Esophagus mucosa (tissue), 1 donor: ENCODE measurements around the gene TANC1. TPM values are rescaled to one million over a fixed set of nuclear protein-coding genes. Genes with fewer than 3 reads are reported as not detected.

ENCODE experiments used
- ATAC-seq: fragments of 200-7000 bp; cut with Tn5 transposase; one replicate; pipeline ENCODE4 v1.9.1; 2020
- total RNA-seq: library from RNA; stranded (reverse); gene quantifications from one replicate; pipeline ENCODE4 v1.2.4, GENCODE V29; 2023
- donor health status: DM: yes; HTN: yes; CAD: no.

Gene TANC1
- total RNA-seq, 1 donor from 2014 or later = 23.8 TPM

DNA sequence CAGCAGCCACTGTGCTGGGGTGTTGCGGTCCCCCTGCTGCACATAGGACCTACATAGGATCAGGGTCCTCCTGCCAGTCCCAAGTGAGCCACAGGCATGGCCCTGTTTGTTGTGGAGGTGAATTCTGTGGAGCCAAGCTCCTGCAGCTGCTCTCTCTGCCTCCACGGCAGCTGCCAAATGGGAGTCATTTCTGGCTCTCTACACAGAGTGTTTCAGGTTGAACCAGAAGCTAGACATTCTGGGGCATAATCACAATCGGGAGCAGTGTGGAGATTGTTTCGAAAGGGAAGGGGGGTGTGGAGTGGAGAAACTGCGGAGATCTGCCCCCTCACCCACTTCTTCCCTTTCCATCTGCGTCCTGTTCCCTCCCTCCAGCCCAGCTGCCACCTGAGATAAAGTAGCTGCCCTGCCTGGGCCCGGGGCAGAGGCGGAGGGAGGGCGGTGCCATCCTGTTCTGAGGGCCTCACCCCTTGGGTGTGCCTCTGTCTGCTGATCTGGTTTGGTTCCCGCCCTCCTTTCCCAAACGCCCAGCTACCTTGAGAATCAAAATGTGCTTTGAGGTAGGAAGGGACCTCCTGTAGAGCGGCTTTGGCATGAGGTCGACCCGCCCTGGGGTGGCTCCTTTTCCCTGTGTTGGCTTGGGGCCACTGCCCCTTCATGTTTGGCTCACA, 178.7 kb downstream of the TANC1 start:
- peak; percentile 99 for ATAC-seq

- no peak for ATAC-seq
These were observed 179.2 kb downstream of the TANC1 start for GRCh38 chr2:159147690-159148089.

DNA sequence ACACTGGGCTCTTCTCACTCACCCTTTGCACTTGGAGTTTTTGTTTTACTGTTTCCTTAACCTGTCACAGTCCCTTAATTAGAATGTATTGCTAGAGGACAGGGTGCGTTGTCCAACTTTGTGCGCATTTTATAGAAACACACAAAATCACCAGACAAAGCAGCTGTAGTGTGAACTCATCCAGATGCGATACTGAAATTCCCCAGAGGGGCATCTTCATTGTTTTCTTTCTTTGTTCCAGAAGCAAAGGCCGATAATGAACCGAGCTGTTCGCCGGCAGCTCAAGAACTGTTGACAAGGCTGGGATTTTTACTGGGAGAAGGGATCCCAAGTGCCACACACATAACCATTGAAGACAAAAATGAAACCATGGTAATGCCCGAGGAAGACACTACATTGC, 180.5 kb downstream of the TANC1 start:
- no peak for ATAC-seq

- ATAC-seq = no peak
These were observed 181.3 kb downstream of the TANC1 start for GRCh38 chr2:159149747-159150146.

DNA sequence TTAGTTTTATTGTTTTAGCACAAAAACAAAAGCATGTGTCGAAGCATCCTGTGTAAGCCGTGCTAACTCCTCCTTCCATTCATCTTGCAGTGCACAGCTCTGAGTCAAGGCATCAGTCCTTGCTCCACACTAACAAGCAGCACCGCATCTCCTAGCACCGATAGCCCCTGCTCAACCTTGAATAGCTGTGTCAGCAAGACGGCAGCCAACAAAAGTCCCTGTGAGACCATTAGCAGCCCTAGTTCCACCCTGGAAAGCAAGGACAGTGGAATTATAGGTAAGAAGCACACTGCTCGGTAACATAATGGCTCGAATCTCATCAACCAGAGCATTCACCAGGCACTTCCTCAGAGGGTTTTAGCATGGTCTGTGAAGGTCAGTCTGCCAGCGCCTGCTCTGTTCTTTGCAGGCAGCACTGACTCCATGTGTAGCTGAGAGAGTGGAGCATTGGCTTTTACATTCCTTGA, 181.9 kb downstream of the TANC1 start:
- no peak for ATAC-seq

DNA sequence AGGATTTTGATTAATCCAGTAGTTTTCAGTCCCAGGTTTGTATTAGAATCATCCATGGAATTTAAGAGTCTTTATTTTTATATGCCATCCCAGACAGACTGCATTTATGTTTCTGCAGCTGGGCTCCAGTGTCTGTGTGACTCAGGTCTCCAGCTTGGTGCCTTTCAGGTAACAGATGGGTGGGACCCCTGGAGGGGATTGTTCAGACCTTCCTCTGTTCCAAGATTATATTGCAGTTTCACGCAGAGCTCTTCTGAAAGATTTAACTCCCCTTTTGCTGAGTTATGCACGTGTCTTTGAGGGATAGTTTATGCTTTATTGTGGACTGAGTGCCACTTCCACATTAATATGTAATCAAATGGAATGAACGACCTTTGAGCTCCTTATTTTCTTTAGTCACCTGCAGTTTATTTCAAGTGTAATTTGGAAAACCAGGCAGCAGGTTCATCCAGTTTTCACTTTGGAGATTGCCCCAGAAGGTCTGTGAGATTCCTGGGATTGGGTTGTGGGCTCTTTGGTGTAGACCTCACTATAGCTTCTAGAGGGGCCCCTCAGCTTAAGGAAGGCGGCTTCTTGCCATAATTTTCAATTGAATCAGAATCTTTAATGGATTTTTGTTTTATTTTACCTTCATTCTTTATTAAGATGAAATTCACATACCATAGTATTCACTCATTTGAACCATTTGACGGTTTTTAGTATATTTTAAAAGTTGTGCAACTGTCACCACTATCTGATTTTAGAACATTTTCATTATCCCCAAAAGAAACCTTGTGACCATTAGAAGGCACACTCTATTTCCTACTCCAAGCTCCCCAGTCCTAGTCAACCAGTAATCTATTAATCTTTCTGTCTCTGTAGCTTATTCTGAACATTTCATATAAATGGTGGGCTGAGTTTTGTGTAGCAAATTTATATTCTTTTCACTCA, 183.0 kb downstream of the TANC1 start:
- ATAC-seq = no peak

- no peak for ATAC-seq
These were observed 183.8 kb downstream of the TANC1 start for GRCh38 chr2:159152128-159152778.

DNA sequence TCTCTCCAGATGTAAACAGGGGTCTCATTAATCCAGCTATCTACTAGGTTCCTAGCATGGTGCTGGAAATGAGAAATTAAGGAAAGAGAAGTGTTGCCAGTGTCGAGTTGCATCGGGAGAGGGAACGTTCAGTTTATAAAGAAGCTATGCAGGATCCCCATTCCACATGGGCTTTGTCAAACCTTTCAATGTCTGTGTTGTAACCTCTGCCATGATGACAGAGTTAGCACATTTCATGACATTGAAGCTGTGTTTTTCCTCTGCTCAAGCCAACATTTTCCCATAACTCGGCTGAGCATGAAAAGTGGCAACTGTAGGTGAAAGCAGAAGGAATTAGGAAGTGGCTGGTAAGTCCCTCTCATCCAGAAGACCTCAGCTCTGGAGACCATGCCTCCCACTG, 184.6 kb downstream of the TANC1 start:
- no peak for ATAC-seq

GRCh38 chr2:159153463-159153862, 185.0 kb downstream of the TANC1 start:
- peak; percentile 89 for ATAC-seq

- ATAC-seq = no peak
These were observed 185.5 kb downstream of the TANC1 start for GRCh38 chr2:159153951-159154350.

DNA sequence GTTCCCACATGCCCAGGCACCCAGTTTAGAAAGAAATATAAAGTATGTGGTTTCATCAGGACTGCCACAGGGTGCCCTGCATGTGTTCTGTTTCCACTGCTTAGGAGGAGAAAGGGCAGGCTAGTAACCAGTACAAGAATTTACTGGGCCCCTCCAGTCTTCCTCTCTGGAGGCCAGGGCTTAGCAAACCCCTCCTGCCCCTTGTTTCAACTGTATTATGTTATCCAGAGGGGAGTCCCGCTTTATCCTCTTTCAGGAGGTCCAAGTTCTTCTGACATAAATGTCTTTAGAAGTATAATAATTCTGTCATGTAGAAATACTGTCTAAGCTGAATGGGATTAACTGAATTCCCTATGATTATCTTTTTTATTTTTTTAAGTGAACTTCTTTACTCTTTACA, 185.9 kb downstream of the TANC1 start:
- no peak for ATAC-seq

- ATAC-seq = peak; percentile 86
These were observed 186.9 kb downstream of the TANC1 start for GRCh38 chr2:159155320-159155719.

- no peak for ATAC-seq
These were observed 187.4 kb downstream of the TANC1 start for GRCh38 chr2:159155791-159156190.

- peak; percentile 76 for ATAC-seq
These were observed 188.4 kb downstream of the TANC1 start for GRCh38 chr2:159156834-159157233.

DNA sequence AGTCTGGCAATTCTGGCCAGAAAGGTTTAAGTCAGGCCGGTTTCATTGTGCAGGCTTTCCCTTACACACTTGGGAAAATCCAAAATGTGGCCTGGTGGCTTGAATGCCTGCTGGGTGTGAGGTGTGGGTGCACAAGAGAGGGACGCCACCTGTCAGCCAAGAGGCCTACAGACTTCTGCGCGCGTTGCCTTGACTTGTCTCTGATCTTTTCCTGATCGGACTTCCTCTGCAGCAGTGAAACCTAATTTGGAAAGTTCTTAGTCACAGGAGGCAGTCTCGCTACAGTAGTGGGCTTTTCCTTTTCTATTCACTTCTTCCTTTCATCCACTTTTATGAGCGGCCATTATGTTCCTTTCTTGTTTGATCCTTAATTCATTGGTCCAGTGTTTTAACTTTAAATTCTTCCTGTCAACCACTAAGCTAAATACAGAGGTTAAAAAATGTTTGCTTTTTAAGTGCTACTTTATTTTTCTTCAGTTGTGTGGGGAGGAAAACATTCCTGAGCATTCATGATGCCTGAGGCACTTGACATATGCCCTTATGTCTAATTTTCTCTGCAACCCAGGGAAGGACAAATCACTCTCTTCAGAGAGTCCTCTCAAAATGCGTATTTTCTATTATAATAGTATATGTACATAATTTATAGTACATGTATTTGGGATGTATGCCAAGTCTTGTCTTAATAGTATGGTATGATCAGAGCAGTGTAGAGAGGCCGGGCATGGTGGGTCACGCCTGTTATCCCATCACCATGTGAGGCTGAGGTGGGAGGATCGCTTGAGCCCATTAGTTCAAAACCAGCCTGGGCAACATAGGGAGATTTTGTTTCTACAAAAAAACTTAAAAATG, 189.1 kb downstream of the TANC1 start:
- peak; percentile 71 for ATAC-seq

DNA sequence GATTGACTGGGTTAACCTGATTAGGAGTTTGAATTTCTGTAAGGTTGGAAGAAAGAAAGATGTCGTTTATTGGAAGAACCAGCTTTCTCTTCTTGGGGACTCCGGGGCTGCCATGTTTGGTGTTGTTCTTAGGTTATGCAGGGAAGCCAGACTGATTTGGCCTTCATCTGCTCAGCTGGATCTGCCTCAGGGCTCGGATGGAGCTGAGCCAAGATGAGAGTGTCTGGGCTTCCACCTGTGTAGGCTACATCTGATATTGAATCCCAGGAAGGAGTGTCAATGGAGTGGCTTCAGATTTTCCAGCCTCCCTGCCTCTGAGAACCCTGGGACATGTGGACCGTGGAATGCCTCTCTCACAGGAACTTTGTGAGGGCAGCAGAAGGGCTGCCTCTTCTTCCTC, 192.0 kb downstream of the TANC1 start:
- ATAC-seq = no peak

GRCh38 chr2:159160954-159161353, 192.5 kb downstream of the TANC1 start:
- no peak for ATAC-seq

DNA sequence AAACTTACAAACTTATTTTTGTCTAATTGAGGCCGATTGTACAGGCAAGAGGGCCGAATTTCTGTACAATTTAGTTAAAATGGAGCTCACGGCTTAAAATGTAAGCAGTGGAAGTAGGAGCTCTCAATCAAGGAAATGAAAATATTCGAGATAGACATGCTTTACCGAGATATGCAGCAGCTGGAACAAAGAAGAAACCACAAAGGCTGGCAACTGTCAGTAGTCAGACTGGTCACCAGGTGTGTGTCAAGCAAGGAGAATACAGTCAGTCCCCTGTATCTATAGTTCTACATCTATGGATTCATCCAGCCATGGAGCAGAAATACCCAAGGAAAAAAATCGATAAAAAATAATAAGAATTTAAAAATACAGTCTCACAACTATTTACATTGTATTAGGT, 195.5 kb downstream of the TANC1 start:
- ATAC-seq = no peak

DNA sequence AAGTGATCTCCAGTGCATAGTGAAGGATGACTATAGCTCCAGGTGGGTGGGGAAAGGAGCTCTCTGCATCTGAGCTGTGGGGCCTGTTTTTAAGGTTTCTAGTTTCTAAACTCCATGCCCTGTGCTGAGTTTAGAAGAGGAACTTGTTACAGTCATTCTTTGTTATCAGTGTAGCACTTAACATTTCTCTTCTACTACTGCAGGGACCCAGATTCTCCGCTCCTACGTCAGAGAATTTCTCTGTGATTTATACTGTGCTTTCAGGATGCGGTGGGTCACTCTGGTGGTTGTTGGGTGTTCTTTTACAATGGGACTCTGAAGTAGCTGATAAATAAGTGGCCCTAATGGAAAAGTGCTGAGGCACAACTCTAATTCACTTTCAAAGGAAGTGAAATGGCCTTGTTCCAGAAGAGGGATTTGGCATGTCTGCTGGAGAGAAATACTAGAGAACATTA, 196.0 kb downstream of the TANC1 start:
- ATAC-seq = no peak

GRCh38 chr2:159165048-159165447, 196.6 kb downstream of the TANC1 start:
- ATAC-seq = no peak

- ATAC-seq = no peak
These were observed 200.3 kb downstream of the TANC1 start for GRCh38 chr2:159168707-159169106.

DNA sequence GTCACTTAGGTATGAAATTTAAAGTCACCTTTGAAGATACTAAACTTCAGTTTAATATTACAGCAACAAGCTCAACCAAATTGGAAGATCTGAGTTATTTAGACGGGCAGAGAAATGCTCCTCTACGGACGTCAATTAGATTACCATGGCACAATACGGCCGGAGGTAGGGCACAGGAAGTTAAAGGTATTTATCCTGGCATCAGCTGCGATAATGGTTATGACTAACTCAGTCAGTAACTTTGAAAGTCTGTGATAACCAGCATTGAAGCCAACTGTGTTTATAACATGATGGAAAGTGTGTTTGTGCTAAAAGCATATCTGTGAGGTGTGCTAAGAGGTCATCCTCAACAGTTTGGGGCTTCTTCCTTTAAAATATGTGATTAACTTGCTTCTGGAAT, 200.7 kb downstream of the TANC1 start:
- ATAC-seq = no peak
